SK-N-SH (cell line): ENCODE measurements around the gene HHAT.

Experiments used
- ELF1 ChIP-seq: IDR thresholded peaks from 2 replicates; pipeline ENCODE4 v1.4.0; 2012
- EZH2phosphoT487 ChIP-seq: fragments of 200-600 bp; sonication (generic); IDR thresholded peaks from 2 replicates; pipeline ENCODE4 v1.6.1; 2017; ENCODE audit warnings: low read depth, mixed run types, mild to moderate bottlenecking, antibody characterized with exemption, moderate library complexity, borderline replicate concordance
- NFIC ChIP-seq: IDR thresholded peaks from 2 replicates; pipeline ENCODE4 v1.4.0; 2012; ENCODE audit warnings: borderline replicate concordance
- POLR2AphosphoS5 ChIP-seq: IDR thresholded peaks from 2 replicates; pipeline ENCODE4 v1.6.1; 2012; ENCODE audit warnings: low read depth, low read length
- RCOR1 ChIP-seq: fragments of 150-350 bp; IDR thresholded peaks from 2 replicates; pipeline ENCODE4 v1.6.1; 2017; ENCODE audit warnings: antibody characterized with exemption, low read length
- SMC3 ChIP-seq: IDR thresholded peaks from 2 replicates; pipeline ENCODE4 v1.6.1; 2012; ENCODE audit warnings: low read depth, low read length, improper control_type of control experiment
- TAF1 ChIP-seq: IDR thresholded peaks from 2 replicates; pipeline ENCODE4 v1.6.1; 2012; ENCODE audit warnings: low read depth, mild to moderate bottlenecking, low read length, moderate library complexity, borderline replicate concordance
- YY1 ChIP-seq: IDR thresholded peaks from 2 replicates; pipeline ENCODE4 v1.4.0; 2012; ENCODE audit warnings: low read depth, mild to moderate bottlenecking
- TF ChIP-seq, protein P1 (sequence below): fragments of 200-600 bp; sonication (generic); IDR thresholded peaks from 2 replicates; pipeline ENCODE4 v1.6.1; 2017; ENCODE audit warnings: antibody characterized with exemption, mild to moderate bottlenecking, moderate library complexity
- TF ChIP-seq, protein P2 (sequence below): IDR thresholded peaks from 2 replicates; pipeline ENCODE4 v1.4.0; 2012; ENCODE audit warnings: low read depth, borderline replicate concordance
- TF ChIP-seq, protein P3 (sequence below): IDR thresholded peaks from 2 replicates; pipeline ENCODE4 v1.4.0; 2012; ENCODE audit warnings: low read depth
- TF ChIP-seq, protein P4 (sequence below): IDR thresholded peaks from 2 replicates; pipeline ENCODE4; 2012

DNA sequence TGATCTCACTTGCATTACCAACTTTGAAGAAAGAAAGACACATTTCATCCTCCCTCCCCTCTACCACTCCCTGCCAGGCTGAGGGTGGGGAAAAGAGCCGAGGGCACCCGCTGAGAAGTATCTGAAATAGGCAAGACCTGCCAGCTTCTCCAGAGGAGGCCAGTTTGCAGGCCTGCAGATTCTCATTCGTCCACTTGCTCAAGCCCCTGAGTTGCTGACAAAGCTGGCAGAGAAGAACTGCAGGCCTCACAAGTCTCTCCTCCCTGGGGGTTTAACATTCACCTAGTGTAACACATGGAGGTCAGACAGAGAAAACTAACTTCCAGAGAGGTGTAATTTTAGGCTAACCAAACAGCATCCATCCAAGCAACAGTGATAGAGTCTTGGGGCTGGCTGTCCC is 376.4 kb downstream of the HHAT start:
- TF ChIP-seq SMC3 (no peak), EZH2phosphoT487 (no peak), NFIC (no peak), TAF1 (no peak), RCOR1 (no peak), YY1 (no peak), POLR2AphosphoS5 (no peak), ELF1 (no peak)
- TF ChIP-seq, protein P1, sequence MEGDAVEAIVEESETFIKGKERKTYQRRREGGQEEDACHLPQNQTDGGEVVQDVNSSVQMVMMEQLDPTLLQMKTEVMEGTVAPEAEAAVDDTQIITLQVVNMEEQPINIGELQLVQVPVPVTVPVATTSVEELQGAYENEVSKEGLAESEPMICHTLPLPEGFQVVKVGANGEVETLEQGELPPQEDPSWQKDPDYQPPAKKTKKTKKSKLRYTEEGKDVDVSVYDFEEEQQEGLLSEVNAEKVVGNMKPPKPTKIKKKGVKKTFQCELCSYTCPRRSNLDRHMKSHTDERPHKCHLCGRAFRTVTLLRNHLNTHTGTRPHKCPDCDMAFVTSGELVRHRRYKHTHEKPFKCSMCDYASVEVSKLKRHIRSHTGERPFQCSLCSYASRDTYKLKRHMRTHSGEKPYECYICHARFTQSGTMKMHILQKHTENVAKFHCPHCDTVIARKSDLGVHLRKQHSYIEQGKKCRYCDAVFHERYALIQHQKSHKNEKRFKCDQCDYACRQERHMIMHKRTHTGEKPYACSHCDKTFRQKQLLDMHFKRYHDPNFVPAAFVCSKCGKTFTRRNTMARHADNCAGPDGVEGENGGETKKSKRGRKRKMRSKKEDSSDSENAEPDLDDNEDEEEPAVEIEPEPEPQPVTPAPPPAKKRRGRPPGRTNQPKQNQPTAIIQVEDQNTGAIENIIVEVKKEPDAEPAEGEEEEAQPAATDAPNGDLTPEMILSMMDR = no peak
- TF ChIP-seq, protein P2, sequence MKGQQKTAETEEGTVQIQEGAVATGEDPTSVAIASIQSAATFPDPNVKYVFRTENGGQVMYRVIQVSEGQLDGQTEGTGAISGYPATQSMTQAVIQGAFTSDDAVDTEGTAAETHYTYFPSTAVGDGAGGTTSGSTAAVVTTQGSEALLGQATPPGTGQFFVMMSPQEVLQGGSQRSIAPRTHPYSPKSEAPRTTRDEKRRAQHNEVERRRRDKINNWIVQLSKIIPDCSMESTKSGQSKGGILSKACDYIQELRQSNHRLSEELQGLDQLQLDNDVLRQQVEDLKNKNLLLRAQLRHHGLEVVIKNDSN = no peak
- TF ChIP-seq, protein P3, sequence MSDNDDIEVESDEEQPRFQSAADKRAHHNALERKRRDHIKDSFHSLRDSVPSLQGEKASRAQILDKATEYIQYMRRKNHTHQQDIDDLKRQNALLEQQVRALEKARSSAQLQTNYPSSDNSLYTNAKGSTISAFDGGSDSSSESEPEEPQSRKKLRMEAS = no peak
- TF ChIP-seq, protein P4, sequence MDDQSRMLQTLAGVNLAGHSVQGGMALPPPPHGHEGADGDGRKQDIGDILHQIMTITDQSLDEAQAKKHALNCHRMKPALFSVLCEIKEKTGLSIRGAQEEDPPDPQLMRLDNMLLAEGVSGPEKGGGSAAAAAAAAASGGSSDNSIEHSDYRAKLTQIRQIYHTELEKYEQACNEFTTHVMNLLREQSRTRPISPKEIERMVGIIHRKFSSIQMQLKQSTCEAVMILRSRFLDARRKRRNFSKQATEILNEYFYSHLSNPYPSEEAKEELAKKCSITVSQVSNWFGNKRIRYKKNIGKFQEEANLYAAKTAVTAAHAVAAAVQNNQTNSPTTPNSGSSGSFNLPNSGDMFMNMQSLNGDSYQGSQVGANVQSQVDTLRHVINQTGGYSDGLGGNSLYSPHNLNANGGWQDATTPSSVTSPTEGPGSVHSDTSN = no peak
